ENCODE data around the gene NUP205.

GRCh38 chr7:135661311-135662122, 103.8 kb downstream of the NUP205 start:
- TF ChIP-seq CTCF (IDR thresholded peaks at IDR 0.05) (no peak), EP300 (IDR thresholded peaks at IDR 0.05) (no peak)
